Measurements from ENCODE around the gene SETSIP. TPM values are rescaled to one million over a fixed set of nuclear protein-coding genes. Genes with fewer than 3 reads are reported as not detected.

SETSIP gene
- total RNA-seq, 2 donors from 2014 or later = not detected

DNA sequence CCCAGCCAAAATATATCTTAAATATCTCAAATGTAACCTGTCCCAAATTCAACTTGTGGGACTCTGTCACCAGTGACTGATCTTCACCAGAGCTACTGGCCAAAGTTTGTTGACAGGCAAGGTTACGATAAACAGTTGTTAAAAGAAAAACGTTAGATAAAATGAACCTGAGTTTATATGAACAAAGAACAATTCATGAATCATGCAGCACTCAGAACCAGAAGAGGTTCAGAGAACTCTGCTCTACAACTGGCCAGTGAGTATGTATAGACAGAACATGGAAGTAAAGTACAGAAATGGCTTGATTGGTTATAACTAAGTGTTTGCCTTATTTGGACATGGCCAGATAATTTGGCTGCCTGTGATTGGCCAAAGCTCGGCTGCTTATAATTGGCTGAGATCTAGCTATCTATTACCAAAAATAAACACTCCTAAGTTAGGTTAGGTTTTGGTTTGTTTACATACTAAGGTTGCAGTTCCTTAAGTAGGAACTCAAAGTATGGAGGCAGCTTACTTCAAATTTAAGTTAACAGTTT is 30.4 kb upstream of the SETSIP start:
- DNase-seq (ENCODE audit: low spot score) = no peak
- no peak for TF ChIP-seq POLR2A (IDR thresholded peaks at IDR 0.05)
- TF ChIP-seq CTCF (IDR thresholded peaks at IDR 0.05) = no peak
- TF ChIP-seq POLR2AphosphoS5 (IDR thresholded peaks at IDR 0.05) = no peak
- Histone ChIP-seq H3K4me3 (no peak overlapping the region), H3K27me3 (replicated peaks; ENCODE audit: insufficient read depth) (no peaks in the 10 kb centered on the region), H3K36me3 (no peaks in the 10 kb centered on the region), H3K9me3 (no peaks in the 10 kb centered on the region), H3K27ac (no peak overlapping the region), H3K4me1 (replicated peaks) (no peaks in the 10 kb centered on the region)
- WGBS = 73% methylated on average over 3 of the region's 3 CpGs
- intact Hi-C loops (cut with DNase I) = no loop called here

DNA sequence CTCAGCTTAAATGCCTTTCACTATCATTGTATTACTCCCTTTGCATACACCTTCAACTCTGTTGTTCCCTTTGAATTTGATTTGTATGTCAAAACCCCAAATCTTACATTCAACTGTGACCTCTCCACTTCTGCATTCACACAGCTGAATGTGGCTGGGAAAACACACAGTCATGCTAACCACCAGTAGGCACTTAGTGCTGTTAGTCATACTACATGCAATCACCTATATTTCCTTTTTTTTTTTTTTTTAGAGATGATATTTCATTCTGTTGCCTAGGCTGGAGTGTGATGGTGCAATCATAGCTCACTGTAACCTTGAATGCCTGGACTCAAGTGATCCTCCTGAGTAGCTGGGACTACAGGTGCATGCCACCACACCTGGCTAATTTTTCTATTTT is 21.1 kb upstream of the SETSIP start:
- H3K27ac ChIP-seq = no peak overlapping the region
- no peaks in the 10 kb centered on the region for H3K4me1 ChIP-seq (replicated peaks)
- H3K9me3 ChIP-seq = no peaks in the 10 kb centered on the region
- DNase-seq (ENCODE audit: low spot score) = no peak
- no peak overlapping the region for H3K4me3 ChIP-seq
- no peak for TF ChIP-seq POLR2AphosphoS5 (IDR thresholded peaks at IDR 0.05)
- TF ChIP-seq CTCF (IDR thresholded peaks at IDR 0.05) = no peak
- no peak for TF ChIP-seq POLR2A (IDR thresholded peaks at IDR 0.05)
- no peaks in the 10 kb centered on the region for H3K36me3 ChIP-seq
- H3K27me3 ChIP-seq (replicated peaks; ENCODE audit: insufficient read depth) = no peaks in the 10 kb centered on the region
- intact Hi-C loops (cut with DNase I) = no loop called here

- H3K4me1 ChIP-seq (replicated peaks) = no peaks in the 10 kb centered on the region
- no peak overlapping the region for H3K4me3 ChIP-seq
These were observed 20.7 kb upstream of the SETSIP start for GRCh38 chr1:92095874-92096273.

GRCh38 chr1:92094595-92094994 is 19.4 kb upstream of the SETSIP start:
- no peak overlapping the region for H3K4me3 ChIP-seq
- H3K27ac ChIP-seq = no peak overlapping the region
- no peaks in the 10 kb centered on the region for H3K4me1 ChIP-seq (replicated peaks)
- TF ChIP-seq POLR2AphosphoS5 (IDR thresholded peaks at IDR 0.05) (no peak), POLR2A (IDR thresholded peaks at IDR 0.05) (no peak), CTCF (IDR thresholded peaks at IDR 0.05) (no peak)
- 50% methylated on average over 1 of the region's 1 CpG for WGBS
- no peak for DNase-seq (ENCODE audit: low spot score)
- no peaks in the 10 kb centered on the region for H3K27me3 ChIP-seq (replicated peaks; ENCODE audit: insufficient read depth)
- intact Hi-C loops (cut with DNase I) = no loop called here
- no peaks in the 10 kb centered on the region for H3K36me3 ChIP-seq
- no peaks in the 10 kb centered on the region for H3K9me3 ChIP-seq

More at GRCh38 chr1:92095874-92096273, 20.7 kb upstream of the SETSIP start:
- Histone ChIP-seq H3K9me3 (no peaks in the 10 kb centered on the region), H3K36me3 (no peaks in the 10 kb centered on the region), H3K27me3 (replicated peaks; ENCODE audit: insufficient read depth) (no peaks in the 10 kb centered on the region), H3K27ac (no peak overlapping the region)
- TF ChIP-seq CTCF (IDR thresholded peaks at IDR 0.05) = no peak
- no peak for TF ChIP-seq POLR2AphosphoS5 (IDR thresholded peaks at IDR 0.05)
- TF ChIP-seq POLR2A (IDR thresholded peaks at IDR 0.05) = no peak
- no peak for DNase-seq (ENCODE audit: low spot score)
- intact Hi-C loops (cut with DNase I) = no loop called here
- WGBS = 97% methylated on average over 5 of the region's 5 CpGs

DNA sequence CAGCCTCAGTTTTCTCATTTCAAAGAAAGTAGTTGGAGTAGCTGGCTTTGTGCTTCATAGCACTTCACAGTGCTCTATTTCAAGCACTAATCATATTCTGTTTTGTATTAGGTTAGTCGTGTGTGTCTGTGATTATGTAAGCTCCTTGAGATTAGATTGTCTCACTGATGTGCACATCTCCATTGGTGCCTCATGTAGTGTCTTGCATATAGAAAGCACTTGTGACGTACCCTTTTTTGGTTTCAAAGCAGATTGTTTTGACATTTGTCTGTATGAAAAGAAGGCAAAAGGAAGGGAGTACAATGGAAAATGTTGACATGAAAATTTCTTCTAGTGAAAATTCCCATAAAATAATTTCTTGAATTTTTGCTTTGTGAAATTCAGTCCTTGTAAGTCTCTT is 18.9 kb upstream of the SETSIP start:
- no peaks in the 10 kb centered on the region for H3K9me3 ChIP-seq
- no peak for TF ChIP-seq POLR2AphosphoS5 (IDR thresholded peaks at IDR 0.05)
- TF ChIP-seq POLR2A (IDR thresholded peaks at IDR 0.05) = no peak
- H3K36me3 ChIP-seq = no peaks in the 10 kb centered on the region
- DNase-seq (ENCODE audit: low spot score) = no peak
- no peak overlapping the region for H3K4me3 ChIP-seq
- WGBS = 83% methylated on average over 2 of the region's 2 CpGs
- no peaks in the 10 kb centered on the region for H3K27me3 ChIP-seq (replicated peaks; ENCODE audit: insufficient read depth)
- H3K27ac ChIP-seq = no peak overlapping the region
- no peaks in the 10 kb centered on the region for H3K4me1 ChIP-seq (replicated peaks)
- intact Hi-C loops (cut with DNase I) = no loop called here

All from prostate gland (tissue), 2 donors.